ENCODE results near the gene EZH1.

The EZH1 gene

GRCh38 chr17:42677012-42677857, 67.6 kb downstream of the EZH1 start:
- Histone ChIP-seq H3K36me3 (replicated peaks in 1 of 2; ENCODE audit: control insufficient read depth in 2 of 2, insufficient read depth in 2 of 2, low read length in 2 of 2) (peaks cover 4 to 20% of the 10 kb centered on the region in 2 donors), H3K9ac (ENCODE audit: low read depth, low read length, poor library complexity) (peak overlapping the region; percentile 55), H4K8ac (ENCODE audit: low read depth, low read length) (no peak overlapping the region), H2BK12ac (ENCODE audit: low read length) (no peak overlapping the region), H3K4me2 (ENCODE audit: insufficient read depth, low read length, poor library complexity, severe bottlenecking) (peak overlapping the region; percentile 62), H3K14ac (ENCODE audit: low read length) (no peak overlapping the region), H2BK15ac (ENCODE audit: low read length) (peak overlapping the region; percentile 97), H4K91ac (ENCODE audit: low read depth, low read length, poor library complexity) (no peak overlapping the region), H3K79me1 (ENCODE audit: low read depth, low read length) (peaks cover 17% of the 10 kb centered on the region), H3K18ac (ENCODE audit: low read length) (peak overlapping the region; percentile 52), H3K4ac (ENCODE audit: low read length) (no peak overlapping the region), H2AK5ac (ENCODE audit: low read depth, low read length) (peak overlapping the region; percentile 30), H3K4me1 (ENCODE audit: control insufficient read depth in 2 of 2, insufficient read depth in 1 of 2, low read depth in 1 of 2, low read length in 2 of 2) (peaks cover 29 to 46% of the 10 kb centered on the region in 2 donors), H3K23ac (ENCODE audit: low read depth, low read length, poor library complexity) (no peak overlapping the region), H2BK5ac (ENCODE audit: low read length) (no peak overlapping the region), H3K27me3 (ENCODE audit: control insufficient read depth in 3 of 3, insufficient read depth in 3 of 3, low read depth in 1 of 3, low read length in 3 of 3) (peaks cover 0 to 43% (median 7%) of the 10 kb centered on the region in 3 experiments), H3K4me3 (ENCODE audit: low read length in 2 of 2) (peak overlapping the region; percentile 93 to 94), H2AFZ (ENCODE audit: low read length) (peak overlapping the region; percentile 93), H3K9me3 (replicated peaks in 1 of 2; ENCODE audit: control insufficient read depth in 2 of 2, insufficient read depth in 1 of 2, low read depth in 1 of 2, low read length in 2 of 2) (no peaks in the 10 kb centered on the region), H2BK120ac (ENCODE audit: low read depth, low read length) (no peak overlapping the region), H3K27ac (replicated peaks; ENCODE audit: low read length) (peak overlapping the region; percentile 99)
- no CpG with 5 or more reads among the region's 33 CpGs for WGBS, 2 donors (ENCODE audit: extremely low coverage in 2 of 2, insufficient read length in 2 of 2, insufficient replicate concordance in 1 of 2)
- DNase-seq (ENCODE audit: low spot score), result peak; percentile 99

- H2AK5ac ChIP-seq (ENCODE audit: low read depth, low read length), result peak within 1 kb of the TSS; percentile 94
- no CpG with 5 or more reads among the region's 51 CpGs for WGBS, 2 donors (ENCODE audit: extremely low coverage in 2 of 2, insufficient read length in 2 of 2, insufficient replicate concordance in 1 of 2)
- H2BK120ac ChIP-seq (ENCODE audit: low read depth, low read length), result no peak within 1 kb of the TSS
- H3K23ac ChIP-seq (ENCODE audit: low read depth, low read length, poor library complexity), result peak within 1 kb of the TSS; percentile 97
- peak within 1 kb of the TSS; percentile 93 for H2AFZ ChIP-seq (ENCODE audit: low read length)
- peaks cover 0 to under 1% of the 10 kb centered on the region in 2 donors for H3K9me3 ChIP-seq (replicated peaks in 1 of 2; ENCODE audit: control insufficient read depth in 2 of 2, insufficient read depth in 1 of 2, low read depth in 1 of 2, low read length in 2 of 2)
- H3K18ac ChIP-seq (ENCODE audit: low read length), result peak within 1 kb of the TSS; percentile 98
- H3K36me3 ChIP-seq (replicated peaks in 1 of 2; ENCODE audit: control insufficient read depth in 2 of 2, insufficient read depth in 2 of 2, low read length in 2 of 2), result peaks cover 4 to 26% of the 10 kb centered on the region in 2 donors
- H2BK12ac ChIP-seq (ENCODE audit: low read length), result peak within 1 kb of the TSS; percentile 58
- no peak for DNase-seq (ENCODE audit: low spot score)
- H3K4me3 ChIP-seq (ENCODE audit: low read length in 2 of 2), result peak within 1 kb of the TSS; percentile 93 to 94
- H3K79me1 ChIP-seq (ENCODE audit: low read depth, low read length), result peaks cover 17% of the 10 kb centered on the region
- H3K27ac ChIP-seq (replicated peaks; ENCODE audit: low read length), result peak within 1 kb of the TSS; percentile 99
- H3K14ac ChIP-seq (ENCODE audit: low read length), result peak within 1 kb of the TSS; percentile 94
- H4K91ac ChIP-seq (ENCODE audit: low read depth, low read length, poor library complexity), result no peak within 1 kb of the TSS
- peak within 1 kb of the TSS; percentile 96 for H2BK5ac ChIP-seq (ENCODE audit: low read length)
- peak within 1 kb of the TSS; percentile 76 for H3K4ac ChIP-seq (ENCODE audit: low read length)
- peak within 1 kb of the TSS; percentile 97 for H2BK15ac ChIP-seq (ENCODE audit: low read length)
- H3K4me2 ChIP-seq (ENCODE audit: insufficient read depth, low read length, poor library complexity, severe bottlenecking), result peak within 1 kb of the TSS; percentile 99
- H3K9ac ChIP-seq (ENCODE audit: low read depth, low read length, poor library complexity), result peak within 1 kb of the TSS; percentile 98
- peaks cover 0 to 48% (median 7%) of the 10 kb centered on the region in 3 experiments for H3K27me3 ChIP-seq (ENCODE audit: control insufficient read depth in 3 of 3, insufficient read depth in 3 of 3, low read depth in 1 of 3, low read length in 3 of 3)
- peaks cover 29 to 46% of the 10 kb centered on the region in 2 donors for H3K4me1 ChIP-seq (ENCODE audit: control insufficient read depth in 2 of 2, insufficient read depth in 1 of 2, low read depth in 1 of 2, low read length in 2 of 2)
- no peak within 1 kb of the TSS for H4K8ac ChIP-seq (ENCODE audit: low read depth, low read length)
Observed at GRCh38 chr17:42676424-42677011, 68.3 kb downstream of the EZH1 start, which contains the start of gene PLEKHH3. Gene PLEKHH3, minus strand, starts transcription at chr17:42676994. Its CDS starts 431 bp downstream, at chr17:42676563.

- H2BK12ac ChIP-seq (ENCODE audit: low read length), result peak overlapping the region; percentile 58
- peak overlapping the region; percentile 93 to 94 for H3K4me3 ChIP-seq (ENCODE audit: low read length in 2 of 2)
- peaks cover 17% of the 10 kb centered on the region for H3K79me1 ChIP-seq (ENCODE audit: low read depth, low read length)
- peaks cover 4 to 31% of the 10 kb centered on the region in 2 donors for H3K36me3 ChIP-seq (replicated peaks in 1 of 2; ENCODE audit: control insufficient read depth in 2 of 2, insufficient read depth in 2 of 2, low read length in 2 of 2)
- peak overlapping the region; percentile 98 for H3K9ac ChIP-seq (ENCODE audit: low read depth, low read length, poor library complexity)
- no peak overlapping the region for H2BK120ac ChIP-seq (ENCODE audit: low read depth, low read length)
- DNase-seq (ENCODE audit: low spot score), result no peak
- H3K27ac ChIP-seq (replicated peaks; ENCODE audit: low read length), result no peak overlapping the region
- no peak overlapping the region for H4K91ac ChIP-seq (ENCODE audit: low read depth, low read length, poor library complexity)
- peak overlapping the region; percentile 97 for H2BK15ac ChIP-seq (ENCODE audit: low read length)
- no peak overlapping the region for H4K8ac ChIP-seq (ENCODE audit: low read depth, low read length)
- peak overlapping the region; percentile 94 for H2AK5ac ChIP-seq (ENCODE audit: low read depth, low read length)
- H2BK5ac ChIP-seq (ENCODE audit: low read length), result peak overlapping the region; percentile 94
- peaks cover 27 to 47% of the 10 kb centered on the region in 2 donors for H3K4me1 ChIP-seq (ENCODE audit: control insufficient read depth in 2 of 2, insufficient read depth in 1 of 2, low read depth in 1 of 2, low read length in 2 of 2)
- H3K4me2 ChIP-seq (ENCODE audit: insufficient read depth, low read length, poor library complexity, severe bottlenecking), result peak overlapping the region; percentile 99
- H3K18ac ChIP-seq (ENCODE audit: low read length), result peak overlapping the region; percentile 98
- peak overlapping the region; percentile 93 for H2AFZ ChIP-seq (ENCODE audit: low read length)
- H3K27me3 ChIP-seq (ENCODE audit: control insufficient read depth in 3 of 3, insufficient read depth in 3 of 3, low read depth in 1 of 3, low read length in 3 of 3), result peaks cover 0 to 54% (median 7%) of the 10 kb centered on the region in 3 experiments
- peaks cover 0 to 2% of the 10 kb centered on the region in 2 donors for H3K9me3 ChIP-seq (replicated peaks in 1 of 2; ENCODE audit: control insufficient read depth in 2 of 2, insufficient read depth in 1 of 2, low read depth in 1 of 2, low read length in 2 of 2)
- no CpG with 5 or more reads among the region's 43 CpGs for WGBS, 2 donors (ENCODE audit: extremely low coverage in 2 of 2, insufficient read length in 2 of 2, insufficient replicate concordance in 1 of 2)
- peak overlapping the region; percentile 94 for H3K14ac ChIP-seq (ENCODE audit: low read length)
- H3K4ac ChIP-seq (ENCODE audit: low read length), result peak overlapping the region; percentile 76
- peak overlapping the region; percentile 97 for H3K23ac ChIP-seq (ENCODE audit: low read depth, low read length, poor library complexity)
Observed at GRCh38 chr17:42675965-42676423, 68.8 kb downstream of the EZH1 start.
